Choroid plexus epithelial cell (primary cell): ENCODE data around the gene ITGB1.

Source experiments
- DNase-seq: peaks from one replicate; pipeline ENCODE4 v3.0.0-alpha.2; 2010; ENCODE audit warnings: low read depth
- H3K4me3 ChIP-seq: 2 replicates; pipeline ENCODE4 v1.5.1; 2011; ENCODE audit warnings: low read depth, mild to moderate bottlenecking, control low read depth, low read length, moderate library complexity
- CTCF ChIP-seq: conservative IDR thresholded peaks from 2 replicates; pipeline ENCODE4 v1.5.1; 2011; ENCODE audit warnings: low read depth, mild to moderate bottlenecking, control low read depth, inconsistent platforms, low read length, moderate library complexity

Gene ITGB1

GRCh38 chr10:32949221-32949678 lies 8.8 kb downstream of the ITGB1 start:
- DNase-seq: no peak

GRCh38 chr10:32948451-32948850 lies 9.6 kb downstream of the ITGB1 start:
- no peak for DNase-seq

More at GRCh38 chr10:32949221-32949678, 8.8 kb downstream of the ITGB1 start:
- TF ChIP-seq CTCF: no peak
- no peak overlapping the region for H3K4me3 ChIP-seq

GRCh38 chr10:32947586-32947985 lies 10.4 kb downstream of the ITGB1 start:
- TF ChIP-seq CTCF: no peak
- no peak overlapping the region for H3K4me3 ChIP-seq

More at GRCh38 chr10:32948451-32948850, 9.6 kb downstream of the ITGB1 start:
- TF ChIP-seq CTCF: no peak
- H3K4me3 ChIP-seq: no peak overlapping the region

GRCh38 chr10:32946108-32946507 lies 11.9 kb downstream of the ITGB1 start:
- no peak overlapping the region for H3K4me3 ChIP-seq
- DNase-seq: no peak
- TF ChIP-seq CTCF: no peak

More at GRCh38 chr10:32947586-32947985, 10.4 kb downstream of the ITGB1 start:
- DNase-seq: no peak

- H3K4me3 ChIP-seq: no peak overlapping the region
- DNase-seq: no peak
- no peak for TF ChIP-seq CTCF
Measured at GRCh38 chr10:32943854-32944661, 14.0 kb downstream of the ITGB1 start.

GRCh38 chr10:32943395-32943794 lies 14.6 kb downstream of the ITGB1 start:
- no peak overlapping the region for H3K4me3 ChIP-seq
- DNase-seq: no peak
- no peak for TF ChIP-seq CTCF

- no peak overlapping the region for H3K4me3 ChIP-seq
- no peak for TF ChIP-seq CTCF
- DNase-seq: no peak
Measured at GRCh38 chr10:32942081-32942480, 15.9 kb downstream of the ITGB1 start.
